Esophagus muscularis mucosa (tissue), 3 donors: ENCODE results near the gene PIWIL4.

ENCODE experiments used
- POLR2AphosphoS5 ChIP-seq, 2 donors: sonication (generic); formaldehyde crosslinking; IDR thresholded peaks; one replicate each; pipeline ENCODE4 v1.6.1; 2017; ENCODE audit warnings: antibody characterized with exemption in 2 of 2
- TF ChIP-seq, protein P1 (sequence below), 3 experiments: fragments of 200-600 bp in 2 of 3; fragments of 450-650 bp in 1 of 3; sonication (generic) in 2 of 3; IDR thresholded peaks; one replicate each; pipeline ENCODE4 v1.5.1; 2017 to 2019; ENCODE audit warnings: antibody characterized with exemption in 3 of 3, mild to moderate bottlenecking in 2 of 3, moderate library complexity in 1 of 3

DNA sequence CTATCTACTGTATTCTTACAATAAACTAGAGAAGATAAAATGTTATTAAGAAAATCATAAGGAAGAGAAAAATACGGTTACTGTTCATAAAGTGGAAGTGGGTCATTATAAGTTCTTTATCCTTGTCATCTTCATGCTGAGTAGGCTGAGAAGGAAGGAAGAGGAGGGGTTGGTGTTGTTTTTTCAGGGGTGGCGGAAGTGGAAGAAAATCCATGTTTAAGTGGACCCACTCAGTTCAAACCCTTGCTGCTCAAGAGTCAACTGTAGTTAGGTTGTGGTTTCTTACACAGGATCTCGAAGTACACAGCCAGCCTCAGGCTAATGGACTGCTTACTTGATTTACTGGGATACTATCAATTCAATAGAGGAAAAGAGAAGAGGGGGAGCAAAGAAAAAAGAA lies 63.1 kb downstream of the PIWIL4 start:
- TF ChIP-seq, protein P1, sequence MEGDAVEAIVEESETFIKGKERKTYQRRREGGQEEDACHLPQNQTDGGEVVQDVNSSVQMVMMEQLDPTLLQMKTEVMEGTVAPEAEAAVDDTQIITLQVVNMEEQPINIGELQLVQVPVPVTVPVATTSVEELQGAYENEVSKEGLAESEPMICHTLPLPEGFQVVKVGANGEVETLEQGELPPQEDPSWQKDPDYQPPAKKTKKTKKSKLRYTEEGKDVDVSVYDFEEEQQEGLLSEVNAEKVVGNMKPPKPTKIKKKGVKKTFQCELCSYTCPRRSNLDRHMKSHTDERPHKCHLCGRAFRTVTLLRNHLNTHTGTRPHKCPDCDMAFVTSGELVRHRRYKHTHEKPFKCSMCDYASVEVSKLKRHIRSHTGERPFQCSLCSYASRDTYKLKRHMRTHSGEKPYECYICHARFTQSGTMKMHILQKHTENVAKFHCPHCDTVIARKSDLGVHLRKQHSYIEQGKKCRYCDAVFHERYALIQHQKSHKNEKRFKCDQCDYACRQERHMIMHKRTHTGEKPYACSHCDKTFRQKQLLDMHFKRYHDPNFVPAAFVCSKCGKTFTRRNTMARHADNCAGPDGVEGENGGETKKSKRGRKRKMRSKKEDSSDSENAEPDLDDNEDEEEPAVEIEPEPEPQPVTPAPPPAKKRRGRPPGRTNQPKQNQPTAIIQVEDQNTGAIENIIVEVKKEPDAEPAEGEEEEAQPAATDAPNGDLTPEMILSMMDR (IDR thresholded peaks at IDR 0.05): no peak
- no peak for TF ChIP-seq POLR2AphosphoS5 (IDR thresholded peaks at IDR 0.05)
